ENCODE measurements around the gene MRPL4.

MRPL4 gene

GRCh38 chr19:10289167-10289835, 37.3 kb downstream of the MRPL4 start:
- DNase-seq (ENCODE audit: low spot score), result peak; percentile 36

- DNase-seq (ENCODE audit: low spot score), result no peak
These were observed 37.9 kb downstream of the MRPL4 start, which contains the start of gene ICAM5 for GRCh38 chr19:10289836-10290356. Gene ICAM5 (plus strand): TSS chr19:10289952. CDS start chr19:10290044, 92 bp downstream.

- no peak for DNase-seq (ENCODE audit: low spot score)
These were observed 38.4 kb downstream of the MRPL4 start for GRCh38 chr19:10290357-10290875.

GRCh38 chr19:10290876-10291553, 39.0 kb downstream of the MRPL4 start:
- DNase-seq (ENCODE audit: low spot score), result peak; percentile 75

GRCh38 chr19:10291554-10292205, 39.7 kb downstream of the MRPL4 start:
- no peak for DNase-seq (ENCODE audit: low spot score)

GRCh38 chr19:10292206-10292788, 40.3 kb downstream of the MRPL4 start:
- peak; percentile 91 for DNase-seq (ENCODE audit: low spot score)

GRCh38 chr19:10292789-10293636, 41.0 kb downstream of the MRPL4 start:
- no peak for DNase-seq (ENCODE audit: low spot score)

- DNase-seq (ENCODE audit: low spot score), result no peak
These were observed 41.8 kb downstream of the MRPL4 start for GRCh38 chr19:10293637-10294367.

GRCh38 chr19:10294368-10294697, 42.3 kb downstream of the MRPL4 start:
- no peak for DNase-seq (ENCODE audit: low spot score)

- no peak for DNase-seq (ENCODE audit: low spot score)
These were observed 43.4 kb downstream of the MRPL4 start for GRCh38 chr19:10295305-10295846.

GRCh38 chr19:10295847-10296591, 44.0 kb downstream of the MRPL4 start:
- DNase-seq (ENCODE audit: low spot score), result no peak

GRCh38 chr19:10299545-10300458, 47.8 kb downstream of the MRPL4 start:
- DNase-seq (ENCODE audit: low spot score), result no peak

GRCh38 chr19:10305139-10305806, 53.3 kb downstream of the MRPL4 start:
- DNase-seq (ENCODE audit: low spot score), result no peak

GRCh38 chr19:10306327-10306726, 54.3 kb downstream of the MRPL4 start:
- DNase-seq (ENCODE audit: low spot score), result no peak

GRCh38 chr19:10309423-10309822, 57.4 kb downstream of the MRPL4 start, which contains the start of gene ZGLP1:
Gene ZGLP1 (minus strand): TSS chr19:10309815.
- DNase-seq (ENCODE audit: low spot score), result no peak

Data from LoVo (cell line).